HG02588 (cell line): ENCODE measurements around the gene IRGQ.
"Not testable (repeated sequence)": the region's sequence is repeated elsewhere in the genome, so short reads cannot be mapped to it uniquely, and the experiment has no call there.

Source experiments
- ATAC-seq: cut with Tn5 transposase; IDR thresholded peaks from one replicate; pipeline ENCODE4 v1.9.1; 2021; ENCODE audit warnings: mild to moderate bottlenecking, moderate library complexity; ENCODE audit not compliant: unreplicated experiment

IRGQ gene

GRCh38 chr19:43574424-43575155 lies 21.3 kb downstream of the IRGQ start:
- ATAC-seq, result no peak

GRCh38 chr19:43572171-43572588 lies 23.8 kb downstream of the IRGQ start:
- no peak for ATAC-seq

GRCh38 chr19:43570174-43570791 lies 25.7 kb downstream of the IRGQ start:
- ATAC-seq, result no peak

DNA sequence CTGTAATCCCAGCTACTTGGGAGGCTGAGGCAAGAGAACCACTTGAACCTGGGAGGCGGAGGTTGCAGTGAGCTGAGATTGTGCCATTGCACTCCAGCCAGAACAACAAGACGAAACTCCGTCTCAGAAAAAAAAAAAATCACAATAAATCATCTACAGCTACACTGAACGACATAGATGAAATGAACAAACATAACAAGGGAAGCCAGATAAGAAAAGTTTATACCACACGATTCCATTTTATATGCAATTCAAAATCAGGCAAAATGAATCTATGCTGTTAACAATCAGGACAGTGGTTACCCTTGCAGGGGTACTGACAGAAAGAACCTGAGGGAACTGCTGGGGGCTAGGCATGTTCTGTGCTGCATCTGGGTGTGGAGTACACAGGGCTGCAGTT lies 26.3 kb downstream of the IRGQ start:
- no peak for ATAC-seq

- no peak for ATAC-seq
These were observed 31.1 kb downstream of the IRGQ start for GRCh38 chr19:43564800-43565199.

DNA sequence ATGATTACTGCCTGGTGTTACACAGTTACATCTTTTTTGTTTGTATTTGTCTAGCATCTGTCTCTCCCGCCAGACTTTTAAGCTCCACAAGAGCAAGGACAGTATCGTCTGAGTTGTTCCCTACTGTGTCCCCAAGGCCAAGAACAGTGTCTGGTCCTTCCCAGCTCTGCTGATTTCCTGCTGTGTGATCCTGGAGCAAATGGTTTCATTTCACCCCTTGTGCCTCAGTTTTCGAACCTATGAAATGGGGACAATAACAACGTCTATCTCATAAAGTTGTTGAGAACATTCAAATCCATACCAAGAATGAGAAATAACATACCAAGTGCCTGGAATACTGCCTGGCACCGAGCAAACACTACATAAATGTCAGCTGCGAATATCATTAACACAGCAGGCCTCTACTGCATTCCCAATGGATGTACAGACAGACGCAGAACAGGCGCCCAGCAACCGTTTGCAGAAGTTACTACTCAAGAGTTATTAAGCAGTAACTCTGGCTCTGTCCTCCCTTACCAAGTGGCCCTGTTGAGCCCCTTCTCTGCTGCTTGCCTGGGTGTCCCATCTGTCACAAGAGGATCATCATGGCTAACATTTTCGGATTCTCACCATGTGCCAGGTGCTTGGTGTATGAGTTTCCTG lies 32.0 kb downstream of the IRGQ start:
- ATAC-seq, result no peak

DNA sequence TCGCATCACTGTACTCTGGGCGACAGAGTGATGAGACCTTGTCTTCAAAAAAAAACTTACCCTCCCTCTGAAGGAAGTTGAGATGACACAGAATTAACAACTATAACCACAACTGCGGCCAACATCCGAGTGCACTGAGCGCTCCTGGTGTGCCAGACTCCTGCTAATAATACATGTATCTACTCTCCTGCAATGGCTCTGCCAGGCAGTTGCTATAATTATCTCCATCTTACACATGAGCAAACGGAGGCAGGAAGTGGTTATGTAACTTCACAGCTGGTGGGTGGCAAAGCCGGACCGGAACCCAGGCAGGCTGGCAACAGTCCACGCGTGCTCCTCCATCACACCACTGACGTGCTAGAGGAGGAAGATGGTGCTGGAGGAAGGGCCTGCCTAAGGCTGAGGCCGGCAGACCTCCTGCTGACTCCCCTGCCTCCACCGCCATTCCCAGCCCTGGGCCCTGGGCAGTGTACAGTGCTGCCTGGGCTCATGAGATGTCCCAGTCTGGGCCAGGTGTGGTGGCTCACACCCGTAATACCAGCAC lies 33.2 kb downstream of the IRGQ start:
- ATAC-seq, result no peak

DNA sequence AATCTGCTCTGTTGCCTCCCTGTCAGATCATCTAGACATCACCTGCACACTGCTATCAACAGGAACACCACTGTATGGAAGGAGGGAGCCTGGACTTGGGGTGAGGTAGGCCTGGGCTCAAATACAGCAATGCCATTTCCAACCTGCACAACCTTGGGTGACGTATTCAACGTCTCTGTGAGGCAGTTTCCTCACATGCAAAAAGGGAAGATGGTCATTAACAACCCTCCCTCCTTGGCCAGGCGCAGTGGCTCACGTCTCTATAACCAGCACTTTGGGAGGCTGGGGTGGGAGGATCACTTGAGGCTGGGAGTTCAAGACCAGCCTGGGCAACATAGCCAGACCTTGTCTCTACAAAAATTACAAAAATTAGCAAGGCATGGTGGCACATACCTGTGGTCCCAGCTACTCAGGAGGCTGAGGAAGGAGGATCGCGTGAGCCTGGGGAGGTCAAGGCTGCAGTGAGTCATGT lies 33.7 kb downstream of the IRGQ start:
- no peak for ATAC-seq

GRCh38 chr19:43561139-43561970 lies 34.6 kb downstream of the IRGQ start:
- ATAC-seq, result no peak

GRCh38 chr19:43560687-43561086 lies 35.2 kb downstream of the IRGQ start:
- ATAC-seq, result no peak

DNA sequence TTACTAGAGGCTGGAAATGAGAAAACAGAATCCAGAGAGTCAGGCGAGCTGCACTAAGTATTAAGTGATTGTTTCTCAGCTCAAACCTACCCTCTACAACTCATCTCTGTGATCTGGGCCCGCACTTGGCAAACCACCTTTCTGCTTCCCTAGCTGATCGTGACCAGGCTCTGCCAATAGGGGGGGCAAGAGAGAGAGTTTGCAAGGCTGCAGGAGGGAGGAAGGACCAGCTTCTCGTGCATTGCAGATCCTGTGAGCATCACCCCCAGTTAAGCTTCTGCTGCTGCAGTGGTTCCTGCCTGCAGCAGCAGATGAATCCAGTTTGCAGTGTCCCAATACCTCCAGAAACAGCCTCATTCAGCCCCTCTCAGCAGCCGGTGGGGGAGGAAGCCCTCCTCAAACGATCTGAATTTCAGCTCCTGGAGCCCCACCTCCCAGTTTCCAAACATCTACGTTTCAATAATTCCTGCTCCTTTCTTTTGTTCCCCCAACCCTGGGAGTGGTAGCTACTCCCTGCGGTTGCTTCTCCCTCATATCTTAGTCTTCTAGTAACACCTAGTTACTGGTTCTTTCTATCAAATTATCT lies 40.7 kb downstream of the IRGQ start:
- ATAC-seq, result no peak

- ATAC-seq, result no peak
These were observed 41.5 kb downstream of the IRGQ start for GRCh38 chr19:43554317-43554895.

- ATAC-seq, result no peak
These were observed 42.3 kb downstream of the IRGQ start for GRCh38 chr19:43553656-43554055.

- ATAC-seq, result no peak
These were observed 43.3 kb downstream of the IRGQ start for GRCh38 chr19:43552616-43553015.

- ATAC-seq, result no peak
These were observed 43.8 kb downstream of the IRGQ start for GRCh38 chr19:43552198-43552450.

DNA sequence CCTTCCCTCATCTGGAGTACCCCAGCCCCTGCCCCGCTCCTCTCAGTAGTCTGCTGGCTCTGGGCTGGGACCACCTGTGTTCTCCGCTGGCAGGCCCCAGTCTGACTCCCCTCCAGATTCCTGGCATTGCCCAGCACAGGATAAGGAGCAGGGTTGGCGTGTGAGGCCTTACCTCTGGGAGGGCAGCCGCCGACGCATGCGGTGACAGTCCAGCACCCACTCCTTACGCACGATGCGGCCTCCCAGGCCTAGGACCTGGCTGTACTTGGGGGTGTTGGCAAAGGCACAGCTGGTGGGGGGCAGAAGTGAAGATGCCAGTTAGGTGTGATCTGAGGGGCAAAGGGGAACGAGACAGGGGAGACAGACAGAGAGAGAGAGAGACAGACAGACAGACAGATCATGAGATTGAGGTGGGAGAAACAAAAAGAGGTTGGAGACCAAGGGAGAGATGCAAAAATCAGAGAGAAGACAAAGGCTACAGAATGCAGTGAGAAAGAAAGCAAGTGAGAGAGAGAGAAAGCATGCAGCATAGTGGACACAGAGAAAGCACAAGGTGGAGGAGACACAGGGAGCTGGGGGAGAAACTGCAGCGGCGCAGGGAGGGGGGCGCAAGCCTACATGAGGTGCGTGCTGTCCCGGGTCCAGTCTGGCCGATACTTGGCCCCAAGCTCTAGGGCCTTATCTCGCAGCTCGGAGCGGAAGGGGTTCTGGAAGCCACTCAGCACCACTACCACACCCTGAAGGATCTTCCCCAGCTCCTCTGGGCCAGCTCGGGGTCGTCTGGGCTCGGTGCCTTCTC lies 44.3 kb downstream of the IRGQ start:
- ATAC-seq, result no peak

- ATAC-seq, result no peak
These were observed 47.2 kb downstream of the IRGQ start for GRCh38 chr19:43548706-43549105.

- not testable (repeated sequence) for ATAC-seq
These were observed 48.0 kb downstream of the IRGQ start for GRCh38 chr19:43547926-43548325.

- ATAC-seq, result no peak
These were observed 49.4 kb downstream of the IRGQ start for GRCh38 chr19:43546581-43546980.

DNA sequence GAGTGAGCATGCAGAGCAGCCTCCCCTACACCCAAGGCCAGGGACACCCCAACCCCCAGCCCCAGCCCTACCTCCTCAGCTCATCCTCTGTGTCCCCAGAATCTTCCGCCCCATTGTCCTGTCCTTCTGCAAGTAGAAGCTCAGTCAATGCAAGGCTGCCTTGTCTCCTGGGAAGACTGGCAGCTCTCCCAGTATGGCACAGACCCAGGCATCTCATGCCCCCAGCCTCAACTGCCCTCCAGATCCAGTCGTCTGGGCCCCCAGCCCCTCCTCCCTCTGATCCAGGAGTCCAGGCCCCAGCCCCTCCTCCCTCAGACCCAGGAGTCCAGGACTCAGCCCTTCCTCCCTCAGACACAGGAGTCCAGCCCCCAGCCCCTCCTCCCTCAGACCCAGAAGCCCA lies 50.0 kb downstream of the IRGQ start:
- no peak for ATAC-seq
